Adrenal gland (tissue), 12 donors: ENCODE measurements around the gene SLC7A9. TPM values are rescaled to one million over a fixed set of nuclear protein-coding genes. Genes with fewer than 3 reads are reported as not detected.

Source experiments
- DNase-seq, 7 donors: peaks; one replicate each; pipeline ENCODE4 v3.0.0-alpha.2; 2019 to 2020
- H3K27ac ChIP-seq, 5 donors: fragments of 200-600 bp; sonication (generic) in 4 of 5; 1 replicate in 3 of 5; 2 replicates in 2 of 5; pipeline versions ENCODE4 v1.5.1 to v1.8.0; 2016 to 2020; ENCODE audit warnings: mild to moderate bottlenecking in 1 of 5
- H3K27me3 ChIP-seq: fragments of 200-600 bp; 2 replicates; pipeline ENCODE4 v1.8.0; 2021
- H3K36me3 ChIP-seq, 2 donors: fragments of 200-600 bp; replicated peaks in 1 of 2; 1 replicate in 1 of 2; 2 replicates in 1 of 2; pipeline versions ENCODE4 v1.5.1 to v1.8.0; 2018 to 2022
- H3K4me1 ChIP-seq, 2 donors: fragments of 200-600 bp; replicated peaks in 1 of 2; 1 replicate in 1 of 2; 2 replicates in 1 of 2; pipeline versions ENCODE4 v1.5.1 to v1.8.0; 2018 to 2021
- H3K4me3 ChIP-seq, 4 donors: fragments of 200-600 bp; sonication (generic) in 3 of 4; one replicate each; pipeline ENCODE4 v1.5.1; 2016 to 2018
- H3K9me3 ChIP-seq, 3 donors: fragments of 200-600 bp; sonication (generic) in 1 of 3; replicated peaks in 1 of 3; 1 replicate in 2 of 3; 2 replicates in 1 of 3; pipeline versions ENCODE4 v1.5.1 to v1.8.0; 2016 to 2021
- POLR2A ChIP-seq, 2 donors: fragments of 450-650 bp; IDR thresholded peaks; one replicate each; pipeline ENCODE4 v1.6.1; 2017; ENCODE audit warnings: antibody characterized with exemption in 2 of 2, mild to moderate bottlenecking in 2 of 2, moderate library complexity in 1 of 2
- WGBS, 4 donors: extraction: QIAGEN DNeasy Blood & Tissue Kit in 2 of 4; methylation state at CpG; one replicate each; pipeline versions ENCODE4 v1.1.5 to v1.1.7; 2013 to 2017; 5-methylcytosine and 5-hydroxymethylcytosine counted together
- intact Hi-C, 2 donors: fragments of 100-400 bp; cut with DNase I; formaldehyde crosslinking; loops; one replicate each; pipeline versions ENCODE4 v1.14.1 to v1.15.0; 2022 to 2023
- polyA plus RNA-seq, 3 donors: library from polyadenylated mRNA; stranded (reverse); fragments of 200-250 nt in 2 of 3; fragments of 350-450 nt in 1 of 3; fragmentation: Illumina TruSeq in 1 of 3; extraction: RNeasy Lipid Tissue Mini Kit (QIAGEN cat#74804) in 1 of 3; gene quantifications; one replicate each; pipeline ENCODE4 v1.2.3, GENCODE V29; 2013 to 2014
- total RNA-seq, 9 donors: library from RNA; depleted of rRNA in 4 of 9; stranded (reverse); fragments of >200 nt in 4 of 9; fragments of 120-200 nt in 1 of 9; fragmentation: NEBNext Ultra II Directional in 1 of 9; extraction: Animal tissue kit (Norgen Biotek cat#: 25700) in 1 of 9; gene quantifications; one replicate each; pipeline versions ENCODE4 v1.1.0 to v1.2.4, GENCODE V29; 2013 to 2023
- TF ChIP-seq, protein P1 (sequence below), 6 experiments: fragments of 450-650 bp in 4 of 6; fragments of 200-600 bp in 2 of 6; sonication (generic) in 1 of 6; IDR thresholded peaks; 1 replicate in 5 of 6; 2 replicates in 1 of 6; pipeline versions ENCODE4 v1.5.1 to v1.8.0; 2016 to 2021; ENCODE audit warnings: antibody characterized with exemption in 6 of 6, mild to moderate bottlenecking in 2 of 6, moderate library complexity in 1 of 6
- donor health status: healthy with polysubstance abuse.
- donor health status: Bipolar disorder and iron deficiency.
- donor health status: DM: yes; HTN: yes; CAD: no.
- donor health status: DM: no; HTN: no; CAD: no.
- donor health status: DM: no; HTN: no; CAD: no.
- donor health status: DM: yes; HTN: yes; CAD: no.

The SLC7A9 gene
- total and polyA plus RNA-seq, 12 donors = 0.11 to 0.51 (median 0.48) TPM; not detected in 5

DNA sequence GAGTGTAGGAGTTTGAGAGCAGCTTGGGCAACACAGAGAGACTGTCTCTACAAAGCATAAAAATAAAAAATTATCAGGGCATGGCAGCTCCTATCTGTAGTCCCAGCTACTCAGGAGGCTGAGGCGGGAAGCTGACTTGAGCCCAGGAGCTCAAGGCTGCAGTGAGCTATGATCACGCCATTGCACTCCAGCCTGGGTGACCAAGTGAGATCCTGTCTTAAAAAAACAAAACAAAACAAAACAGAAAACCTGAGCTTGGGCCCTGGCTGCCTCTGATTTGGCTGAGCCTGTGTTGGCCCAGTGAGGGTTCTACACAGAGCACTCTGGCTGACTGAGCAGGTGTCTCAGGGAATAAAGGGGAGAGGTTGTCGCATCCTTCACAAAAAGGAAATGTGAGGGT is 8.0 kb downstream of the SLC7A9 start:
- H3K9me3 ChIP-seq = no peaks in the 10 kb centered on the region
- 87 to 99% (median 95%) methylated on average over 3 of the region's 3 CpGs for WGBS, 4 donors

DNA sequence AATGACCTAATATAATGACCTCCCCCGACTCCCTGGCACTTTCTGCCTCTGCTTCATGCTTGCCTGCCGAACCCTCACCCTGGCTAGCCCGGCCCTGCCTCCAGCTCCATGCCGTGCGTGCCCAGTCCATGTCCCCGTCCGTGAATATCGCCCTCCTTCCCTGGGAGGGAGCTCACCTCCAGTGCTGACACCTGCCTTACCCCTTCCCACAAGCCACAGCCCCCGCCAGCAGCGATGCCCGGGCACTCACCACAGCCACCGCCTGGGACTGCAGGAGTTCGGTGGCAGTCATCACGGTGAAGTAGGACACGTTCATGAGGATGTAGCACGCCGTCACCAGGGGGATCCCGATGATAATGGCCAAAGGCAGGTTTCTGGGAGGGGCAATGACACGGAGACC is 10.0 kb downstream of the SLC7A9 start:
- Histone ChIP-seq H3K27me3 (no peaks in the 10 kb centered on the region), H3K27ac (no peak overlapping the region), H3K4me1 (no peaks in the 10 kb centered on the region), H3K9me3 (no peaks in the 10 kb centered on the region), H3K4me3 (no peak overlapping the region), H3K36me3 (no peaks in the 10 kb centered on the region)
- TF ChIP-seq, protein P1, sequence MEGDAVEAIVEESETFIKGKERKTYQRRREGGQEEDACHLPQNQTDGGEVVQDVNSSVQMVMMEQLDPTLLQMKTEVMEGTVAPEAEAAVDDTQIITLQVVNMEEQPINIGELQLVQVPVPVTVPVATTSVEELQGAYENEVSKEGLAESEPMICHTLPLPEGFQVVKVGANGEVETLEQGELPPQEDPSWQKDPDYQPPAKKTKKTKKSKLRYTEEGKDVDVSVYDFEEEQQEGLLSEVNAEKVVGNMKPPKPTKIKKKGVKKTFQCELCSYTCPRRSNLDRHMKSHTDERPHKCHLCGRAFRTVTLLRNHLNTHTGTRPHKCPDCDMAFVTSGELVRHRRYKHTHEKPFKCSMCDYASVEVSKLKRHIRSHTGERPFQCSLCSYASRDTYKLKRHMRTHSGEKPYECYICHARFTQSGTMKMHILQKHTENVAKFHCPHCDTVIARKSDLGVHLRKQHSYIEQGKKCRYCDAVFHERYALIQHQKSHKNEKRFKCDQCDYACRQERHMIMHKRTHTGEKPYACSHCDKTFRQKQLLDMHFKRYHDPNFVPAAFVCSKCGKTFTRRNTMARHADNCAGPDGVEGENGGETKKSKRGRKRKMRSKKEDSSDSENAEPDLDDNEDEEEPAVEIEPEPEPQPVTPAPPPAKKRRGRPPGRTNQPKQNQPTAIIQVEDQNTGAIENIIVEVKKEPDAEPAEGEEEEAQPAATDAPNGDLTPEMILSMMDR (IDR thresholded peaks at IDR 0.05) = no peak
- TF ChIP-seq POLR2A (IDR thresholded peaks at IDR 0.05) = no peak
- WGBS, 4 donors = 88 to 98% (median 95%) methylated on average over 9 to 19 of the region's 19 CpGs
- no peak for DNase-seq
- intact Hi-C loops = no loop called here

More for the DNA sequence above, 8.0 kb downstream of the SLC7A9 start:
- Histone ChIP-seq H3K27me3 (no peaks in the 10 kb centered on the region), H3K4me3 (no peak overlapping the region), H3K4me1 (no peaks in the 10 kb centered on the region), H3K27ac (no peak overlapping the region), H3K36me3 (no peaks in the 10 kb centered on the region)
- intact Hi-C loops = no loop called here
- no peak for DNase-seq
- TF ChIP-seq, protein P1 (IDR thresholded peaks at IDR 0.05) = no peak
- TF ChIP-seq POLR2A (IDR thresholded peaks at IDR 0.05) = no peak

DNA sequence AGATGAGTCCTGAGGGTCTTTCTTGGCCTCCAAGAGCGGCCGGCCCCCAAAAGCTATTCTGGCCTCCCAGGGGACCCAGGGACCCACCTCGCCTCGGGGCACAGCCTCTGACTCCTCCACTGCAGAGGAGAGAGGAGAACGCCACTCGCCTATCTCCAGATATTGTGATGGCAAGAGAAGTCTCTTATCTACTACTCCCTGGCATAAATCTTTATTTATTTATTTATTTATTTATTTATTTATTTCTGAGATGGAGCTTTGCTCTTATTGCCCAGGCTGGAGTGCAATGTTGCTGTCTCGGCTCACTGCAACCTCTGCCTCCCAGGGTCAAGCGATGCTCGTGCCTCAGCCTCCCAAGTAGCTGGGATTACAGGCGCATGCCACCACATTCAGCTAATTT is 11.0 kb downstream of the SLC7A9 start:
- intact Hi-C loops = no loop called here
- DNase-seq = no peak

DNA sequence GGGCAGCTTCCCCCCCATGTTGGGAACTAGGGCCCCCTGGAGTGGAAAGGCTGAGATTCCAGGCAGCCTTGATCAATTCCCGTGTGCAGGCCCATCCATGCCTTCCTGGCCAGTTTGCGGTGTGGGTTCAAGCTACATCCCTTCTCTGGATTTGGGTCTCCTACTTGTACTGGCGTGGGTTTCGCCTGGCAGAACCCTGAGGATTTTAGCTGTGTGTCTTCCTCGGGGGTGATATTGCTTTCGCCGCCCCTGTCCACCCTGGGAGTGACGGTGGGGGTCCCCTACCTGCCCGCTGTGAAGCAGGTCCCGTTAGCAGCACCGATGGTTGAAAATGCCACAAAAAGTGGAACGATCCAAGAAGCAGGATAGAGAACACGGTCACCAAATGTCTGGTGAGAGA is 11.4 kb downstream of the SLC7A9 start:
- DNase-seq = no peak
- no peaks in the 10 kb centered on the region for H3K27me3 ChIP-seq
- no peaks in the 10 kb centered on the region for H3K36me3 ChIP-seq
- no peak overlapping the region for H3K27ac ChIP-seq
- intact Hi-C loops = no loop called here
- H3K4me1 ChIP-seq = no peaks in the 10 kb centered on the region
- 82 to 92% (median 90%) methylated on average over 9 to 13 of the region's 13 CpGs for WGBS, 4 donors
- H3K9me3 ChIP-seq = no peaks in the 10 kb centered on the region
- H3K4me3 ChIP-seq = no peak overlapping the region
- TF ChIP-seq POLR2A (IDR thresholded peaks at IDR 0.05) = no peak
- TF ChIP-seq, protein P1 (IDR thresholded peaks at IDR 0.05) = no peak

More for the DNA sequence above, 11.0 kb downstream of the SLC7A9 start:
- 86 to 96% (median 93%) methylated on average over 10 of the region's 10 CpGs for WGBS, 4 donors
- TF ChIP-seq POLR2A (IDR thresholded peaks at IDR 0.05) = no peak
- TF ChIP-seq, protein P1 (IDR thresholded peaks at IDR 0.05) = no peak
- Histone ChIP-seq H3K27ac (no peak overlapping the region), H3K4me3 (no peak overlapping the region), H3K9me3 (no peaks in the 10 kb centered on the region), H3K4me1 (no peaks in the 10 kb centered on the region), H3K36me3 (no peaks in the 10 kb centered on the region), H3K27me3 (no peaks in the 10 kb centered on the region)
